ENCODE data around the gene HOXC9.

HOXC9 gene

GRCh38 chr12:54015018-54015931 lies 15.3 kb downstream of the HOXC9 start:
- no peak for DNase-seq (ENCODE audit: low read depth in 2 of 2)

- DNase-seq (ENCODE audit: low read depth in 2 of 2), result no peak
Observed at GRCh38 chr12:54016051-54016450, 16.1 kb downstream of the HOXC9 start.

- no peak for DNase-seq (ENCODE audit: low read depth in 2 of 2)
Observed at GRCh38 chr12:54016478-54016964, 16.6 kb downstream of the HOXC9 start.

DNA sequence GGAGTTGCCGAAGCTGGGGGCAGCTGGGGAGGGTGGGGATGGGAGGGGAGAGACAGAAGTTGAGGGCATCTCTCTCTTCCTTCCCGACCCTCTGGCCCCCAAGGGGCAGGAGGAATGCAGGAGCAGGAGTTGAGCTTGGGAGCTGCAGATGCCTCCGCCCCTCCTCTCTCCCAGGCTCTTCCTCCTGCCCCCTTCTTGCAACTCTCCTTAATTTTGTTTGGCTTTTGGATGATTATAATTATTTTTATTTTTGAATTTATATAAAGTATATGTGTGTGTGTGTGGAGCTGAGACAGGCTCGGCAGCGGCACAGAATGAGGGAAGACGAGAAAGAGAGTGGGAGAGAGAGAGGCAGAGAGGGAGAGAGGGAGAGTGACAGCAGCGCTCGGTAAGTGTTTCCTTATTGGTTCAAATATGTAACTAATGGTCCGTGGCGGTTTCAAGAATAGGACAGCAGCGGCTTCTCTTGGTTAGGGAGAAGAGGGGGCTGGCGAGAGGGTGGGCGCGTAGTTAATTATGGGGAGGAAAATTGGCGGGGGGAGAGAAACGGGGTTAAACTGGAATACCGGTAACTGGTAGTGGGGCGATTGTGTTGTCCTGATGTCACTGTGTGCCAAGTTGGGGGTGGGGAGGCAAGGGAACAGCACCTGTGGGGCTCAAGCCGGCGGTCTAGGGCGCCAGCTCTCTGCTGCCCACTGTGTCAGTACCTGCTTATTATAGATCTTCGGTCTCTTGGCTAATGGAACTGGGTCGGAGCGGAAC lies 17.2 kb downstream of the HOXC9 start:
- DNase-seq (ENCODE audit: low read depth in 2 of 2), result no peak

GRCh38 chr12:54017878-54018467 lies 18.0 kb downstream of the HOXC9 start:
- DNase-seq (ENCODE audit: low read depth in 2 of 2), result peak in 1 of 2 donors; percentile 47

DNA sequence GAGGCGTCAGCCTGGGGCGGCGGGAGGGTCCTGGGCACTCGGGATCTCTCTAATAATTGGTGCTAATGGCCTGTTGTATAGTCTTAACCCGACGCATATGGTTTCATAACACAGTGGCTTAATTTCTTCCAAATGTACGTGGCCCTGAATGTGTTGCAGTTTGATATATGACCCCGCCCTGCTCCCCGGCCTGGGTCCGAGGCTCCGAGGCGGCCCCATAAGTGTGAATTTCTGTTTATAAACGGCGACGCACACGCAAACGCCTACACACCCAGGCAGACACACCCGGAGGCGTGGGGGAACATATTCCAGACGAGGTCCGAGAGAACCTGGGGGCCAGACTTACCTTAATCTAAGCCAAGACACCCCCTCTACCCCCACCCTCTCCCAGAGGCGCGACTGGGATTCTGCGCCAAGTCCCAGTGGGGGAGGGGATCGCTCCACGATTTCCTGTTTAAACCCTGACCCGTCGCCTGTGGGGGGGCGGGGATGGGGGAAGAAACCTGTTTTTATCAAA lies 18.6 kb downstream of the HOXC9 start:
- no peak for DNase-seq (ENCODE audit: low read depth in 2 of 2)

GRCh38 chr12:54019091-54019811 lies 19.3 kb downstream of the HOXC9 start:
- DNase-seq (ENCODE audit: low read depth in 2 of 2), result no peak

DNA sequence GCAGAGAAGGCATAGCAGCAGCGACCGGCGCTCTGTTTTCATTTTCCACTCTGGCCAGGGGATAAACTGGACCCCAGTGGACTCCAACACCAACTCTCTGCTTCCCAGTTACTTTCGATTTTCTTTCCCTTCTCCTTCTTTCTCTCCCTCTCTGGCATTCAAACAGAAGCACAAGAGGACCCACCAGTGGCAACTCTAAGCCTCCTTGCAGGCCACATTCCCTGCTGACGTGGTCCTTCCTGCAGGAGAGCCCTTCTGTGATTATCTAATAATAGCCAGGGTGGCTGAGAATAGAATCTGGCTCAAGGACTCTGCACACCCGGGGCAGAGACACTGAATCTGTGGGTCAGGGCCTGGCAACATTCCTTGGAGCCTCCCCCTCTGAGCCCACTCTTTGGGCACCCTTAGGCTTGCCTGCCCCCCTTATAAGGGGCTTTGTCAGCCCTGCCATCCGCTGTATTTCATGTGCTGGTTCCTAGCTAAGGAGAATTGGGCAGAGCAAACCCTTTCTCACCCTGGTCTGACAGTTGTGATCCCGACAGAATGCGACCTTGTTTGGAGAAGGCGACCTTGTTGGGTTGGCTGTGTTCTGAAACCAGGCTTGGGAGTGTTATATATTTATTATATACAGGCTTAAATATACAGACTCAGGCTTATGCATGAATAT lies 20.1 kb downstream of the HOXC9 start:
- no peak for DNase-seq (ENCODE audit: low read depth in 2 of 2)

- no peak for DNase-seq (ENCODE audit: low read depth in 2 of 2)
Observed at GRCh38 chr12:54020591-54021405, 20.8 kb downstream of the HOXC9 start.

- DNase-seq (ENCODE audit: low read depth in 2 of 2), result no peak
Observed at GRCh38 chr12:54021432-54022013, 21.6 kb downstream of the HOXC9 start.

DNA sequence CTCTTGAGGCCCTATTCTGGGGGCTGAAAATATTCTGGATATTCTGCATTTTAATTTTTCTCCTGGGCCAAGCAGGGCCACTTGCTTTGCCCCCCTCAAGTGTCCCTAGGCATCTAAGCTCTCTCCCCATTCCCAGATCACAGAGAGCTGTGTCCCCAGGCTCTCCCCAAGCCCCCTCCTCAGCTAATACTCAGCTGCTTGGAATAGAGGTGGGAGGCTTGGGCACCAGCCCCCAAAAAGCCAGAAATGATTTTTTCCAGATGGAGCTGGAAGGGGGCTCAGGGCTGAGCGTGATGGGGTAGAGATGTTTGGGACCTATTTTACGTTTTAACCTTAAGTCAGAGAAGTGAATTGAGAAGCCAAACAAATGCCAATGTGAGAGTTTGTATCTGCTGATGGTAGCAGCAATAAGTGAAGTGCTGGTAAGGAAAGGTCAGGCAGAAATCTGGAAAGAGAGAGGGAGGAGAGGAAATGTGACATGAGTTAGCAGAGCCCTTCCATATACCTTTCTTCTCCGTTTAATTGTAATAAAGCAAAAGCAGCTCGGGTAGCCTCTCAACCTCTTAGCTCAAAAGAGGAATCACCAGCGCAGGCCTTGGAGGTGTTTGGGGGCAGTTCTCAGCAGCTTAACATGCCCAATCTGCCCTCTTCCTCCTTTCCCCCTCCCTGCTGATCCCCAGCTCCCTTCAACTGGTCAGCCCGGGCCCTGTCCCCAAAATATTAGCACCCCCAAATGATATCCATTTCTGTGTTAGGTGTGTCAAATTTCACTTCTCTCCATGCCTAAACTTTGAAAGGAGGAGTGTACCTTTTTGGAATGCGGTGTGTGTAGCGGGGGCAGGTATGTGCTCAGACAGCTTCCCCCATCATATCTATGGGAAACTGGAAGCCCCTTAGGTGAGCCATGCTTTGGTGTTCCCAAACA lies 23.3 kb downstream of the HOXC9 start:
- no peak for DNase-seq (ENCODE audit: low read depth in 2 of 2)

GRCh38 chr12:54024127-54024526 lies 24.2 kb downstream of the HOXC9 start:
- DNase-seq (ENCODE audit: low read depth in 2 of 2), result no peak

GRCh38 chr12:54024581-54025305 lies 24.8 kb downstream of the HOXC9 start:
- DNase-seq (ENCODE audit: low read depth in 2 of 2), result no peak

DNA sequence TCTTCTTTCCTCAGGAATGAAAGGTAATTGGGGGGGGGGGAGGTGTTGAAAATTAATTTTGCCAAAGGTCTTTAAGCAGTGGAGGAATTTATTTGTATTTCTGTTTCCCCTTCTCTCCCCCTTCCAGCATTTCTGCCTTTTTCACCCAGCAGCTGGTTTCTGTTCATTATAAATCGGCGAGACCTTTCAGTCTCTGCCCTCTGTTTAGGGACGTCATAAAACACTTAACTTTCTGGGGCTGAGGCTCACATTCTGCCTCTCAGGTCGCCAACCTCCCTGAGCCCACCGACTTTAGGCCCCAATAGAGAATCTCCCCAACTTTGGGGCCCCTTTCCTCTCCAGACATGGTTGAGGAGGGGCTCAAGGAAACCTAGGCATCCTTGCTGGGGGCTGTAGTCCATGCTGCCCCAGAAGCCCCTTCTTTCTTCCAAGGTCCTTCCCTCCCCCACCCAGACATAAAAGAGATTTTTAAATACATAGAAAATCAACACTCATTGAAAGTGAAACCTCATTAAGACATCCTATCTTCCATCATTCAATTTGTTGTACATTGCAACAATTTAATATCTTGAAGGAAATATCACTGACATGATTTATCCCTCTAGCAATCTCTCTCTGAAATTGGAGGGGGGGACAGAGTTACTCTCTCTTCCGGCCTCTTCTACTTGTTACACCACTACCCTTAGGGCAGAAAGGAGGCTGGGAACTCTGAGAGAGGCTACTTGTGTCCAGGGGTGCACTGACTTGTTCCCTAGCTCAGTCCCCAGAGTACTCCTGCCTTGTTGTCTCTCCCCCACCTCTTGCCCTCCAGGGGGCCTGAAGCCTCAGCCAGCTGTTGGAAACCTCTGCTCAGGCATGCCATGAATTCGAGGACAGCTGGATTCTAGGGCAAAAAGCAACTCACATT lies 25.8 kb downstream of the HOXC9 start:
- no peak for DNase-seq (ENCODE audit: low read depth in 2 of 2)

GRCh38 chr12:54026640-54027441 lies 26.9 kb downstream of the HOXC9 start:
- no peak for DNase-seq (ENCODE audit: low read depth in 2 of 2)

DNA sequence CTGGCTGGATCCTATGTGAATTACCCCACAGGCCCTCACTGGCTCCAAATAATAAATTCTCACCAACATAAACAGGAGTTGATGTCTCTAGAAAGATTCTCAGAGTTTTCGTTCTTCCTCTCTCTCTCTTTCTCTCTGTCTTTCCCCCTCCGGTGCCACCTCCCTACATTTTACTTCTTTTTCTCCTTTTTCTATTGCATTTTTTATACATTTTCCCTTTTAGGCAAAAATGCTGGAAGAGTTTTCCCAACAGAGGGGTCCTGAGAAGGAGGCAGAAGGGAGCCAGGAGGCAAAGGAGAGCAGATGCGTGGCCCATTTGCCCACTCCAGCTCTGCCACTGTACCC lies 27.5 kb downstream of the HOXC9 start:
- DNase-seq (ENCODE audit: low read depth in 2 of 2), result no peak

Data from stimulated activated CD4-positive, alpha-beta T cell treated with anti-CD3 and anti-CD28 coated beads, Interleukin-1b, Interleukin-23, amount 100 ng/mL, for 1 hour (primary cell).